HL-60 (cell line): Measurements from ENCODE around the gene BRME1.

Source experiments
- POLR2AphosphoS5 ChIP-seq: IDR thresholded peaks from 2 replicates; pipeline ENCODE4 v1.6.1; 2012; ENCODE audit warnings: low read depth
- TF ChIP-seq, protein P1 (sequence below): IDR thresholded peaks from one replicate; pipeline ENCODE4 v1.5.1; 2011; ENCODE audit warnings: low read length, control low read depth, inconsistent platforms; ENCODE audit not compliant: insufficient read depth
- TF ChIP-seq, protein P2 (sequence below): IDR thresholded peaks from 2 replicates; pipeline ENCODE4 v1.6.1; 2012; ENCODE audit warnings: low read depth; ENCODE audit not compliant: insufficient replicate concordance

DNA sequence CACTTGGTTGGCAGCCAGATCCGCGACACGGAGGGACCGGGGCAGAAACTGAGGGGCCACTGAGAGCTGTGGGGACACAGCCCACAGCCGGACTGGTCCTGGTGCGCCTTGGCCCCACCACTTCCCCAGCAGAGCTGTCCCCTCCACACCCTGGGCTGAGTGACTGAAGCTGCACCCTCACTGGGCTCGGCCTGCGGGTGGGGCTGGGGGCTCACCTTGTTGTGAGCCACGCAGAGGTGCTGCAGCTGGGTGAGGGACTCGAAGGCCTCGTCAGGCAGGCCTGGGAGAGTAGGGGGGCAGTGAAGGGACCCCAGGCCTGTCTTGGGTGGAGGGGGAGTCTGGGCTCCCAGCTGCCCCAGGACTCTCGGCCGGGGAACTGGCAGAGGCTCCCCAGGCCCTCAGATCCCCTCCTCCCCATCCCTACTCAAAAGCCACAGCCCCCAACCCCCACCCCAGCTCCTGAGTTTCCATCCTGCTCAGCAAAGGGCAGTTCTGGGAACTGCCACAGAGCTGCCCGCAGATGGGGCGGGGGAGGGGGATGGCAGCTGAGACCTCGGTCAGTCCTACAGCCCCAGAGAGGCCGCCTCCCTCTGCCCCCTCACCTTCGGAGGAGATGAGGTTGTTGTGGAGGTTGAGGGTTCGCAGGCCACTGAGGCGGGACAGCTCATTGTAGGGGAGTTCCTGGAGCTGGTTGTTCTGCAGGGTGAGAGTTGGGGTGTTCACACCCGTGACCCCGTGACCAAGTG, 30.0 kb upstream of the BRME1 start:
- TF ChIP-seq, protein P1, sequence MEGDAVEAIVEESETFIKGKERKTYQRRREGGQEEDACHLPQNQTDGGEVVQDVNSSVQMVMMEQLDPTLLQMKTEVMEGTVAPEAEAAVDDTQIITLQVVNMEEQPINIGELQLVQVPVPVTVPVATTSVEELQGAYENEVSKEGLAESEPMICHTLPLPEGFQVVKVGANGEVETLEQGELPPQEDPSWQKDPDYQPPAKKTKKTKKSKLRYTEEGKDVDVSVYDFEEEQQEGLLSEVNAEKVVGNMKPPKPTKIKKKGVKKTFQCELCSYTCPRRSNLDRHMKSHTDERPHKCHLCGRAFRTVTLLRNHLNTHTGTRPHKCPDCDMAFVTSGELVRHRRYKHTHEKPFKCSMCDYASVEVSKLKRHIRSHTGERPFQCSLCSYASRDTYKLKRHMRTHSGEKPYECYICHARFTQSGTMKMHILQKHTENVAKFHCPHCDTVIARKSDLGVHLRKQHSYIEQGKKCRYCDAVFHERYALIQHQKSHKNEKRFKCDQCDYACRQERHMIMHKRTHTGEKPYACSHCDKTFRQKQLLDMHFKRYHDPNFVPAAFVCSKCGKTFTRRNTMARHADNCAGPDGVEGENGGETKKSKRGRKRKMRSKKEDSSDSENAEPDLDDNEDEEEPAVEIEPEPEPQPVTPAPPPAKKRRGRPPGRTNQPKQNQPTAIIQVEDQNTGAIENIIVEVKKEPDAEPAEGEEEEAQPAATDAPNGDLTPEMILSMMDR, result no peak
- TF ChIP-seq, protein P2, sequence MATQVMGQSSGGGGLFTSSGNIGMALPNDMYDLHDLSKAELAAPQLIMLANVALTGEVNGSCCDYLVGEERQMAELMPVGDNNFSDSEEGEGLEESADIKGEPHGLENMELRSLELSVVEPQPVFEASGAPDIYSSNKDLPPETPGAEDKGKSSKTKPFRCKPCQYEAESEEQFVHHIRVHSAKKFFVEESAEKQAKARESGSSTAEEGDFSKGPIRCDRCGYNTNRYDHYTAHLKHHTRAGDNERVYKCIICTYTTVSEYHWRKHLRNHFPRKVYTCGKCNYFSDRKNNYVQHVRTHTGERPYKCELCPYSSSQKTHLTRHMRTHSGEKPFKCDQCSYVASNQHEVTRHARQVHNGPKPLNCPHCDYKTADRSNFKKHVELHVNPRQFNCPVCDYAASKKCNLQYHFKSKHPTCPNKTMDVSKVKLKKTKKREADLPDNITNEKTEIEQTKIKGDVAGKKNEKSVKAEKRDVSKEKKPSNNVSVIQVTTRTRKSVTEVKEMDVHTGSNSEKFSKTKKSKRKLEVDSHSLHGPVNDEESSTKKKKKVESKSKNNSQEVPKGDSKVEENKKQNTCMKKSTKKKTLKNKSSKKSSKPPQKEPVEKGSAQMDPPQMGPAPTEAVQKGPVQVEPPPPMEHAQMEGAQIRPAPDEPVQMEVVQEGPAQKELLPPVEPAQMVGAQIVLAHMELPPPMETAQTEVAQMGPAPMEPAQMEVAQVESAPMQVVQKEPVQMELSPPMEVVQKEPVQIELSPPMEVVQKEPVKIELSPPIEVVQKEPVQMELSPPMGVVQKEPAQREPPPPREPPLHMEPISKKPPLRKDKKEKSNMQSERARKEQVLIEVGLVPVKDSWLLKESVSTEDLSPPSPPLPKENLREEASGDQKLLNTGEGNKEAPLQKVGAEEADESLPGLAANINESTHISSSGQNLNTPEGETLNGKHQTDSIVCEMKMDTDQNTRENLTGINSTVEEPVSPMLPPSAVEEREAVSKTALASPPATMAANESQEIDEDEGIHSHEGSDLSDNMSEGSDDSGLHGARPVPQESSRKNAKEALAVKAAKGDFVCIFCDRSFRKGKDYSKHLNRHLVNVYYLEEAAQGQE, result no peak
- no peak for TF ChIP-seq POLR2AphosphoS5
